Activated naive CD8-positive, alpha-beta T cell (primary cell): ENCODE measurements around the gene EDARADD.
"Not testable (repeated sequence)": the region's sequence is repeated elsewhere in the genome, so short reads cannot be mapped to it uniquely, and the experiment has no call there.

Experiments used
- H3K27ac Mint-ChIP-seq: one replicate; pipeline ENCODE4 v1.8.0; 2021; ENCODE audit warnings: mixed read lengths
- H3K27me3 Mint-ChIP-seq: one replicate; pipeline ENCODE4 v1.8.0; 2021; ENCODE audit warnings: mixed read lengths
- H3K36me3 Mint-ChIP-seq: one replicate; pipeline ENCODE4 v1.8.0; 2021; ENCODE audit warnings: mixed read lengths
- H3K4me1 Mint-ChIP-seq: one replicate; pipeline ENCODE4 v1.8.0; 2021; ENCODE audit warnings: low read depth, mixed read lengths
- H3K4me3 Mint-ChIP-seq: one replicate; pipeline ENCODE4 v1.8.0; 2021; ENCODE audit warnings: mild to moderate bottlenecking, mixed read lengths
- H3K9me3 Mint-ChIP-seq: one replicate; pipeline ENCODE4 v1.8.0; 2021; ENCODE audit warnings: low read depth, mixed read lengths

The EDARADD gene

DNA sequence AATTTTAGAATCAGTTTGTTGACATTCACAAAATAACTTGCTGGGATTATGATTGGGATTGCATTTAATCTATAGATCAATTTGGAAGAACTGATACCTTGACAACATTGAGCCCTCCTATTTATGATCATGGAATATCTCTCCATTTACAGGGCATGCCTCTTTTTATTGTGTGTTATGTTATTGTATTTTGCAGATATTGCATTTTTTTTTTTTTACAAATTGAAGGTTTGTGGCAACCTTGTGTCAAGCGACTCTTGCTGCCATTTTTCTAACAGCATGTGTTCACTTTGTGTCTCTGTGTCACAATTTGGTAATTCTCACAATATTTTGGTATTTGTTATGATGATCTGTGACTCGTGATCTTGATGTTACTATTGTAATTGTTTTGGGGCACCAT lies 46.3 kb downstream of the EDARADD start:
- H3K9me3 Mint-ChIP-seq = no peaks in the 10 kb centered on the region

DNA sequence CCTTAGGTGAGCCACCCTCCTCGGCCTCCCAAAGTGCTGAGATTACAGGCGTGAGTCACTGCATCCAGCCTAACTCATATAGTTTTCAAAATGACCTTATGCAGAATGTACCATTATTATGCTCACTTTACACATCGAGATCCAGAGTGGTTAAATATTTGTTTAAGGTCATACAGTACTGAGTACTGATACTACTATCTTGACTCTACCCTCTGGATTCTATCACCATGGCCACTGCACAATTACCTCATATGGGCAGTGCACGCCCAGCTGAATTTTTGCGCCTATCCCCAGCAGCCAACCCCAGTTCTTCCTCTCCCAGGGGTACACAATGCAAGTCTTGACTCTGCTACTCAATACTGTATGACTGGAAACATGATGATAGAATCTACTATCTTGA lies 56.7 kb downstream of the EDARADD start:
- Mint-ChIP-seq H3K4me1 (no peaks in the 10 kb centered on the region), H3K27ac (no peak overlapping the region), H3K27me3 (no peaks in the 10 kb centered on the region), H3K4me3 (no peak overlapping the region), H3K36me3 (no peaks in the 10 kb centered on the region), H3K9me3 (no peaks in the 10 kb centered on the region)

More for the DNA sequence above, 46.3 kb downstream of the EDARADD start:
- no peak overlapping the region for H3K27ac Mint-ChIP-seq
- no peaks in the 10 kb centered on the region for H3K4me1 Mint-ChIP-seq
- H3K4me3 Mint-ChIP-seq = no peak overlapping the region
- H3K27me3 Mint-ChIP-seq = no peaks in the 10 kb centered on the region
- no peaks in the 10 kb centered on the region for H3K36me3 Mint-ChIP-seq

DNA sequence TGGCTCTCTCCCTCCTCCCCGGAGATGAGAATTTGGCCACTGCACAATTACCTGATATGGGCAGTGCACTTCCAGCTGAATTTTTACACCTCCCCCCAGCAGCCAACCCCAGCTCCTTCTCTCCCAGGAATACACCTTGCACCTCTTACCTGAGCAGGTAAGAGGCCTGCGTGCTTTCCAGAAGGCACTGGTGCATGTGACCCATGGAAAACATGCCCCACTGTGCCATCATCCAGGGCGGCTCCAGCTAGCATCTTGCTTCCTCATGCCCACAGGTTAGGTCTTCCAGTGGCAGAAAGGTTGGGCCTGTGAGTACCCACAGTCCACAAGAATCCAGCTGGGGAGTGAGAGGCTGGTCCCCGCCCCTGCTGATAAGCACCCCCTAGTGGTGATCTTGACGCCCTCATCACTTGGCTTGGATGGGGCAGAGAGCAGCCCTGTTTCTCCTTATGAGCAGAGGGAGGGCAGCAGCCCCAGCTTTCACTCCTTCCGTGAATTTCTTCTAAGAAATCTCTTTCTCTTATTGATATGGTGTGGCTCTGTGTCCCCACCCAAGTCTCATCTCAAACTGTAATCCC lies 57.8 kb downstream of the EDARADD start:
- H3K27ac Mint-ChIP-seq = no peak overlapping the region

DNA sequence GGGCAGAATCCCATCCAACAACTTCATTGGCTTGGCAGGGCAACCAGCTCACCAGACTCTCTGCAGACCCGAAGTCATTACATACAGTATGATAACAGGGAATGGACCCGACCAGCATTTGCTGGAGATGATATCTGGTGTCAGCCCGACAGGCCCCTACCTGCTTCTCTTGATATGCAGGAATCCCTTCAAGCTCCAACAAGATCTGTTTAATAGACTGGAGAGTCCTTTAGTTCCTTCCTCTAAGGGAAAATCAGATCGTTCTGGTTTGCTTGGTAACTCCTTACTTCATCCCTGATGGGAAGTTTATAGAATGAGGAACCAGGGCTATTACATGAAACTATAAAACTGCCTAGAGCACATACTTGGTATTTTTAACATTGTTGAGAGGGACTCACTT lies 61.2 kb downstream of the EDARADD start:
- Mint-ChIP-seq H3K9me3 (no peaks in the 10 kb centered on the region), H3K36me3 (no peaks in the 10 kb centered on the region), H3K4me3 (no peak overlapping the region), H3K27me3 (peaks cover 1% of the 10 kb centered on the region), H3K27ac (no peak overlapping the region), H3K4me1 (no peaks in the 10 kb centered on the region)

More for the DNA sequence above, 57.8 kb downstream of the EDARADD start:
- no peak overlapping the region for H3K4me3 Mint-ChIP-seq
- no peaks in the 10 kb centered on the region for H3K4me1 Mint-ChIP-seq
- H3K36me3 Mint-ChIP-seq = no peaks in the 10 kb centered on the region
- H3K27me3 Mint-ChIP-seq = no peaks in the 10 kb centered on the region
- no peaks in the 10 kb centered on the region for H3K9me3 Mint-ChIP-seq

DNA sequence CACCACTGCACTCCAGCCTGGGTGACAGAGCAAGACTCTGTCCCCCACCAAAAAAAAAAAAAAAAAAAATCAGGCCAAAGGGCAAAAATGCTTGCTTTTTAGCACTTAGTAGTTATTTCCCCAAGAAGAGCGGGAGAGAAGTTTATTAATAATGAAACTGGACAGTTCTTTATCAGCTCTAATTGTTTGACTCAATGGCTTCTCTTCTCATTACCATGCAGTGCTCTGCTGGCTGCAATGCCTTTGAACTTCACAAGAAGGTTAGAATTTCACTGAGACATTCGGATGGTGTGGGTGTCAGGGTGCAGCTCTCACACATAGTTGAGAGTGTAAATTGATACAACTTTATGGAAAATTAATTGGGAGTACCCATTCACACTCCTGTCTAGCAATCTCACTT lies 63.7 kb downstream of the EDARADD start:
- H3K27ac Mint-ChIP-seq = no peak overlapping the region
- peaks cover 7% of the 10 kb centered on the region for H3K27me3 Mint-ChIP-seq
- H3K4me1 Mint-ChIP-seq = no peaks in the 10 kb centered on the region

DNA sequence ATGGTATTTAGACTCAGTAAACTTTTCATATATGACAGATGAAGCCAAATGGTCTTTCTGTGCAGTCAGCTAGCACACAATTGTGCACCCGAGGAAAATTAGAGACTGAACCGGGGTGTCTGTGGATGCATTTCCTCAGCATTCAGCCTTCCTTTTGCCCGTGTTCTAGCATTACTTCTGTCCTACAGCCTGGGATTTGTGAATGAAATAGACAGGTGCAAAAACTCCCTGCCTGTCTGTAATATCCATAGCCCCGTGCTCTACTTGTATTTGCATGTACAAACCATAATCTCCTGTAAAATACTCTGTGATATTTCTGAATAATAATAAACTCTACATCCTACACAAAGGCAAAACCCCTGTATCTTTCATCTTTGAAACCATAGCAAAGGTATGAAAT lies 64.9 kb downstream of the EDARADD start:
- Mint-ChIP-seq H3K36me3 (no peaks in the 10 kb centered on the region), H3K4me1 (no peaks in the 10 kb centered on the region), H3K27me3 (peaks cover 13% of the 10 kb centered on the region), H3K4me3 (no peak overlapping the region), H3K9me3 (no peaks in the 10 kb centered on the region), H3K27ac (no peak overlapping the region)

More for the DNA sequence above, 63.7 kb downstream of the EDARADD start:
- Mint-ChIP-seq H3K4me3 (no peak overlapping the region), H3K9me3 (no peaks in the 10 kb centered on the region), H3K36me3 (no peaks in the 10 kb centered on the region)

DNA sequence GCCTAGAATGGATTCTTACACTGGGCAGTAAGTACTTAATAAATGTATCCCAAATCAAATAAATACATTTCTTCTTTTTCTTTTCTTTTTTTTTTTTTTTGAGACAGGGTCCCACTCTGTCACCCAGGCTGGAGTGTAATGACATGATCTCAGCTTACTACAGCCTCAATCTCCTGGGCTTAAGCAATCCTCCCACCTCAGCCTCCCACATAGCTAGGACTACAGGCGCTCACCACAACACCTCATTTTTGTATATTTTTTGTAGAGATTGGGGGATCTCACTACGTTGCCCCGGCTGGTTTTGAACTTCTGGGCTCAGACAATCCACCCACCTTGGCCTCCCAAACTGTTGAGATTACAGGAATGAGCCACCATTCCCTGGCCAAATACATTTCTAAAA lies 66.0 kb downstream of the EDARADD start:
- H3K4me1 Mint-ChIP-seq = peaks cover 5% of the 10 kb centered on the region
- no peak overlapping the region for H3K4me3 Mint-ChIP-seq
- no peak overlapping the region for H3K27ac Mint-ChIP-seq
- peaks cover 3% of the 10 kb centered on the region for H3K36me3 Mint-ChIP-seq
- H3K9me3 Mint-ChIP-seq = no peaks in the 10 kb centered on the region
- peaks cover 17% of the 10 kb centered on the region for H3K27me3 Mint-ChIP-seq

DNA sequence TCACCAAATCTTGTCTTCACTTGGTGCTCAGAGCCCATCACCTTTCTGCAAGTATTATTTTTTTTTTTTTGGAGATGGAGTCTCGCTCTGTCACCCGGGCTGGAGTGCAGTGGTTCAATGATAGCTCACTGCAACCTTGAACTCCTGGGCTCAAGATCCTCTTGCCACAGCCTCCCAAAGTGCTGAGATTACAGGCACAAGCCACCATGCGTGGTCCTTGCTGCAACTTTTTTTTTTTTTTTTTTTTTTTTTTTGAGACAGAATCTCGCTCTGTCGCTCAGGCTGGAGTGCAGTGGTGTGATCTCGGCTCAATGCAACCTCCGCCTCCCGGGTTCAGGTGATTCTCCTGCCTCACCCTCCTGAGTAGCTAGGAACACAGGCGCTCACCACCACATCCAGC lies 70.1 kb downstream of the EDARADD start:
- not testable (repeated sequence) for H3K27ac Mint-ChIP-seq, H3K36me3 Mint-ChIP-seq, H3K4me3 Mint-ChIP-seq, H3K9me3 Mint-ChIP-seq
- Mint-ChIP-seq H3K4me1 (peaks cover 22% of the 10 kb centered on the region), H3K27me3 (peaks cover 27% of the 10 kb centered on the region)

DNA sequence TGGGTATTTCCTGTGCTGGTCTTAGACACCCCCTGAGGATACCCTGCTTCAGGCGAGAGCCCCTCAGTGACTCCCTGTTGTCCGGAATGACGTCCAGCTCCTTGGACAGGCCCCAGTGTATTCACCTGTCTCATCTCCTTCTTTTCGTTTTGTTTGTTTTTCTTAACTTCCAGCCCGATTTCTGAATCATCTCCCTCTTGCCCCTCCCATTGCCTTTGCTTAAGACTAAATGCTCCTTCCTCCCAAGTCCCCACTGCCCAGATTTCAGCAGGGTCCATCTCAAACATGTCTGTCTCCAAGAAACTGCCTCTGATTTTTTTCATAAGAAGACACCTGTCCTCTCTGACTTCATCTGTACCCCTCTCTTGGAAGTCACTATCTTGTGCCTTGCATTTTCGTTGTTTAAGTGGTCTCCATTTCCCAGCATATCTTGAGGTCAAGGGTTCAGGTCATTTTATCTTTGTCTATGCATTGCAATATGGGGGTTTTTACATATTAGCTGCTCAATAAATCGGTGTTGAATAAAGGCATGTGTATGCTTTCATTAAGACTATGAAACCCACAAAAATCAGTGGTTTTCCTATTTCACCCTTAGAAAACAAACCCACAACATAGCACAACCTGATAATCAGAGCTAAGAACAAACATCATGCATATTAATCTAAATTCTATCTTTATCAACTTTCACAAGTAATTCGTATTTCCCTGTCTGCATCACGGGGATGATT lies 71.3 kb downstream of the EDARADD start:
- Mint-ChIP-seq H3K36me3 (peaks cover 6% of the 10 kb centered on the region), H3K9me3 (no peaks in the 10 kb centered on the region), H3K27me3 (peaks cover 26% of the 10 kb centered on the region), H3K27ac (no peak overlapping the region), H3K4me1 (peaks cover 22% of the 10 kb centered on the region), H3K4me3 (peak overlapping the region; percentile 51)

DNA sequence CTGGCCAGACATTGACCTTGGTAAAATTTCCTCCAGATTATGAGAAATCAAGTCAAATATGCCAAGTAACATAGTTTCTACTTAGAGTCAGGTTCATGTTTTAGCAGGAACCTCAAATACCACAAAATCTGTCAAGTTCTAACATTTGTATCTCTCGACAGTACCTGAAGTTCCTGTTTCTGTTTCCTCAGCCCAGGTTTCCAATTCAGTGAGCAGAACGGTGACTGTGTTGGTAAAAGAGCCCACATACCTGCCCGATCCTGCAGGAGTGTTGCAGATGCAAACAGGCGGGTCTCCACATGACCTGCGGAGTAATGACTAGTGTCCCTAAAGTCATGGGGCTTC lies 71.8 kb downstream of the EDARADD start:
- H3K4me1 Mint-ChIP-seq = peaks cover 22% of the 10 kb centered on the region
- H3K36me3 Mint-ChIP-seq = peaks cover 6% of the 10 kb centered on the region
- H3K27me3 Mint-ChIP-seq = peaks cover 26% of the 10 kb centered on the region

DNA sequence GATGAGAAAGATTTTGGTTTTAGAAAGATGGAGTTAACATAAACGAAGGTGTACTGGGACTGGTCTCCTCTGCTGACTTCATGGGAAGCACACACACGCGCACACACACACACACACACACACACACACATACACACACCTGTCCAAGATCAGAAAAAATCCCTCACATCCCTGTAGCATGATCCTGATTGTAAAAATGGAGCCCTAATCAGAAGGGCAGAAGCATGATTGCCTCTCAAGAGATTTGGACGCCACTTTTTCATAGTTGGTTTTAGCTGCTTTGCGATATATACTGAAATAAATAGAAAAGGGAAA lies 73.2 kb downstream of the EDARADD start:
- Mint-ChIP-seq H3K27me3 (peaks cover 23% of the 10 kb centered on the region), H3K36me3 (peaks cover 6% of the 10 kb centered on the region), H3K4me3 (no peak overlapping the region), H3K27ac (no peak overlapping the region), H3K4me1 (peaks cover 22% of the 10 kb centered on the region), H3K9me3 (no peaks in the 10 kb centered on the region)

More for the DNA sequence above, 71.8 kb downstream of the EDARADD start:
- H3K9me3 Mint-ChIP-seq = no peaks in the 10 kb centered on the region
- no peak overlapping the region for H3K27ac Mint-ChIP-seq
- H3K4me3 Mint-ChIP-seq = peak overlapping the region; percentile 51

DNA sequence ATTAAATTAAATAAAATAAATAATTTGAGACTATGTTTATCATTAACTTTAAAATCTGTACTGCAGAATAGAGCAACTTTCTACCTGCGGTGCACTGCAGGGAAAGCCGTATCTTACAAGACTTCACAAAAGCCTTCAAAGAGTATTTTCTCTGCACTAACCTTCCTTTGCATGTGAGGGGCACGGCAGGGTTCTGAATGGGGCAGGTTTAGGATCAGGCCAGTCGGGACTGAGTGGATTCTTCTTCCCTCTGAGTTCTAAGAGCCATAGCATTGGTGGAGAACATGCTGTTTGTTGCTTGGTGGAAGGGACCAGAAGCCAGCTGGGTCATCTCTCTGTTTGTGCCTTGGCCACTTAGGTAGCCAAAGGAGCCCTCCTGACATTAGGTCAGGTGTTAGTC lies 74.5 kb downstream of the EDARADD start:
- Mint-ChIP-seq H3K36me3 (peaks cover 6% of the 10 kb centered on the region), H3K27me3 (peaks cover 16% of the 10 kb centered on the region), H3K9me3 (no peaks in the 10 kb centered on the region), H3K27ac (no peak overlapping the region), H3K4me3 (no peak overlapping the region), H3K4me1 (peaks cover 22% of the 10 kb centered on the region)

DNA sequence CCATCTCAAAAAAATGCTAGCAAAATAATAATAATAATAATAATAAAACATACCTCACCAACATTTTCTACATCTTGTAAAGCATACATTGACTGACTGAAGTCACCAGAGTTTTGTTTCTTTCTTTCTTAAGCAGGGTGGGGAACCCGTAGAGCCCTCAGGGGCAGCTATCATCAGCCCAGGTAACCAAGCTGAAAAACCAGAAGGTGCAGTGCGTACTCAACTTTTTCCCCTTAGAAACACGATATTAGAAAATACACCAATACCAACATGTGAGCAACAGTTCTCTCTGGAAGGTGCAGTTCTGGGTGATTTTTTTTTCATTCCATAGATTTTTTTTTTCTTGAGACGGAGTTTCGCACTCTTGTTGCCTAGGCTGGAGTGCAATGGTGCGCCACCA lies 75.4 kb downstream of the EDARADD start:
- Mint-ChIP-seq H3K9me3 (no peaks in the 10 kb centered on the region), H3K4me3 (no peak overlapping the region), H3K27ac (no peak overlapping the region), H3K27me3 (peaks cover 14% of the 10 kb centered on the region), H3K36me3 (peaks cover 6% of the 10 kb centered on the region), H3K4me1 (peaks cover 22% of the 10 kb centered on the region)

DNA sequence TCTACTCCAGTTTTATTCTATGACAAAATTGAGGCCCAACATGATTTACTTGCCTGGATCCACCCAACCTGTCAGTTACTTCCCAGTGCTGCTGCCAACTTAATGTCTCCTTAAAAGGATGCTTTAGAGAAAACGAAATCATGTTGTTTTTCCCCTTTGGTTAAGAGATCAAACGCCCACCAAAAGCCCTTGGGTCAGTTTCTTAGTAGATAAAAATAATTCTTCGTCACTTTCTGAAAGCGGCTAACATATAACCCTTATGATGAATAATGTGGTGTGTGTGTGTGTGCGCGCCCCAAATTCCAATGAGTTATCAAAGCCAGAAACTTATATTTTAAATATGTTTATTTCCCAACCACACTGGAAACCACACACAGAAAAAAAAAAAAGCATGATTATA lies 77.0 kb downstream of the EDARADD start:
- Mint-ChIP-seq H3K27me3 (peaks cover 8% of the 10 kb centered on the region), H3K4me3 (no peak overlapping the region), H3K4me1 (peaks cover 7% of the 10 kb centered on the region), H3K9me3 (no peaks in the 10 kb centered on the region), H3K36me3 (no peaks in the 10 kb centered on the region), H3K27ac (no peak overlapping the region)

DNA sequence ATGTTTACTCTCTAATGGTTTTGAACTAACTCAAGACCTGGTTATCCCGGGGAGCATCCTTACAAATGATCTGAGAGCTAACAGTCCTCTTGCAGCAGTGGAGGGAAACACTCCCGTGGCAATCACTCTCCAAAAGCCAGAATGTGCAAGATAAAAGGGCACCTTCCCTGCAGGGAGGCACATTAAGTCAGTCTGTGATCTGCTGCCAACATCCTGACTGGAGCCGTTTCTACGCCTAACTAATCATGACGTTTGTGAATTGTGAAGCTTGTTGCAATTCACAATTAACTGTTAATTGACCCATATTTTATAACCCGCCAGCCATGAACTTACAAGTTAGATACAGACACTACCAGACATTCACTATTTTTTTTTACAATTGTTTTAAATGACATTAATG lies 77.6 kb downstream of the EDARADD start:
- Mint-ChIP-seq H3K9me3 (no peaks in the 10 kb centered on the region), H3K36me3 (no peaks in the 10 kb centered on the region), H3K27ac (no peak overlapping the region), H3K4me1 (peaks cover 2% of the 10 kb centered on the region), H3K27me3 (peaks cover 8% of the 10 kb centered on the region), H3K4me3 (no peak overlapping the region)
